ENCODE data around the gene ANKRD17.
A peak's percentile ranks its signal among the peaks of the same experiment; 100 is the strongest.

The ANKRD17 gene

GRCh38 chr4:73103799-73104503 is 154.6 kb downstream of the ANKRD17 start:
- no peak for DNase-seq (ENCODE audit: low spot score)

GRCh38 chr4:73099143-73099542 is 159.5 kb downstream of the ANKRD17 start:
- no peak for DNase-seq (ENCODE audit: low spot score)

DNA sequence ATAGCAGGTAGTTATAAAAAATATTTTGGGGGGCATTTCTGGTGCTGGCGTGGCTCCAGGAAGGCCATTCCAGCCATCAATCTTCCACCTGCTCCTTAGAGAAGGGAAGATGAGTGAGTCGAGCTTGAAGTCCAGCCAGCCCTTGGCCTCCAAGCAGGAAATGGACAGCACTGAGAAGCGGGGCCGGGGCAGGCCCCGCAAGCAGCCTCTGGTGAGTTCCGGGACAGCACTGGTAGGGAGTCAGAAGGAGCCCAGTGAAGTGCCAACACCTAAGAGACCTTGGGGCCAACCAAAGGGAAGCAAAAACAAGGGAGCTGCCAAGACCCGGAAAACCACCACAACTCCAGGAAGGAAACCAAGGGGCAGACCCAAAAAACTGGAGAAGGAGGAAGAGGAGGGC is 159.9 kb downstream of the ANKRD17 start:
- DNase-seq (ENCODE audit: low spot score): no peak

DNA sequence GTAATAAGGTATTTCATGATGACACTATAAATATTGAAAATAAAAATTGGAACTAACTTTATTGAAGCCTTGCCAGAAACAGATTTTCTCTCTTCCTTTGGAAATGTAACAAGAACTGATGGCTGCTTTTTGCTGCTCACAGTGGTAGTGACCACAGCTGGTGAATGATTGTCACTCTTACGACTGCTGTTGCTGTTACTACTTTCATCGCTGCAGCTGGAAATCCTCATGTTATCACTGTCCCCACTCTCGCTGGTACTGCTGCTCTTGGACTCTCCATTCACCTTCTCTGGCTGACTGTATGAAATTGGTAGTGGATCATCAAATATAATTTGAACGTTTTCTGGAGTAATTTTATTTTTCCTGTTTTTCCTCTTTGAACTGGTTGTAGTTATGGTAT is 160.6 kb downstream of the ANKRD17 start:
- no peak for DNase-seq (ENCODE audit: low spot score)

- DNase-seq (ENCODE audit: low spot score): no peak
Measured at GRCh38 chr4:73092868-73093267, 165.7 kb downstream of the ANKRD17 start.

- no peak for DNase-seq (ENCODE audit: low spot score)
Measured at GRCh38 chr4:73090738-73091137, 167.9 kb downstream of the ANKRD17 start.

DNA sequence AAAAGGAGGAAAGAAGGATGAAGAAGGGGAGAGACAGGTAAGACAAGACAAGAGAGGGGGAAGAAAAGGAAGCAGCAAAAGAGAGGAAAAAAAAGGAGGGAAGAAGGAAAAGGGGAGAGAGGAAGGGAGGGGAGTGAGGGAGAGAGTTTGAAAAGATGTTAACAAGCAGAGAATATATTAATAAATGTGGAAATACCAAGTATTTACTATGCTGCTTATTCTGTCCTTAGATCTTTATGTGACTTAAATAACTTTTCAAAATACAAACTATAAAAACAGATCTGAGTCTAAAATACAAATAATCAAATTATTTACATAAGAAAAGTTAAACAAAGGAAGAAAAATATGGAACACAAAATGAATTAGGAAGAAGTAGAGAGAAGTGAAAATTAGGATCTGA is 170.7 kb downstream of the ANKRD17 start:
- DNase-seq (ENCODE audit: low spot score): no peak

- DNase-seq (ENCODE audit: low spot score): no peak
Measured at GRCh38 chr4:73086095-73086868, 172.3 kb downstream of the ANKRD17 start.

GRCh38 chr4:73080789-73081188 is 177.8 kb downstream of the ANKRD17 start:
- no peak for DNase-seq (ENCODE audit: low spot score)

DNA sequence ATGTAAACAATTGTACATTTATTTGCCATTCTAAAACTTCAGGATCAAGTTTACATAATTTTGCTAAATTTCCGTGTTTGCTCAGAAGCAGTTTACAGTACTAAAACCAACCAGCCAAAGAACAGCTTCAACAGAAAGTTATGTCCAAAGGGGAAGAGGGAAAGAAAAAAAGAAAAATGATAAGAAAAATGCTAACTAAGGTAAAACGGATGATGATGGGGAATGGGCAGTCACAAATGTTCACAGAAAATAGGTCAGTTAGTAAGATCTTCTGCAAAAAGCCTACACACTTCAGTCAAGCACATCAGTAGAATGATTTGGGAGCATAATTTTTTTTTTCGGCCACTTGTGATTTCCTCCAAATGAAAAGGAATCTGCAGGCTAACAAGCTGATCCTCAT is 182.8 kb downstream of the ANKRD17 start:
- no peak for DNase-seq (ENCODE audit: low spot score)

DNA sequence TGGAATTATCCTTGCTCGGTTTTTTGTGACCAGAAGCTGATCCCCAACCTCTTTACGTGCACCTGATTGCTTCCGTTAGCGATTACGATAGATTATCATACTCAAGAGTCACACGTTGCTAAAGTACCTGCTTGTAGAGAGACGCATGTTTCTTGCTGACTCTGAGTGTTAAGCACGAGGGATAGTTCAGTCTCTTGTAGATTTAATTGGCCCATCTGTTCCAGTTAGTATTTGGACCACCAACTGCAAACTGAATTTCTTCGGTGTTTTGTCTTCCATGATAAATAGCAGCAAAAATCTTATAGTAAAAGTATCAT is 188.6 kb downstream of the ANKRD17 start:
- no peak for DNase-seq (ENCODE audit: low spot score)

DNA sequence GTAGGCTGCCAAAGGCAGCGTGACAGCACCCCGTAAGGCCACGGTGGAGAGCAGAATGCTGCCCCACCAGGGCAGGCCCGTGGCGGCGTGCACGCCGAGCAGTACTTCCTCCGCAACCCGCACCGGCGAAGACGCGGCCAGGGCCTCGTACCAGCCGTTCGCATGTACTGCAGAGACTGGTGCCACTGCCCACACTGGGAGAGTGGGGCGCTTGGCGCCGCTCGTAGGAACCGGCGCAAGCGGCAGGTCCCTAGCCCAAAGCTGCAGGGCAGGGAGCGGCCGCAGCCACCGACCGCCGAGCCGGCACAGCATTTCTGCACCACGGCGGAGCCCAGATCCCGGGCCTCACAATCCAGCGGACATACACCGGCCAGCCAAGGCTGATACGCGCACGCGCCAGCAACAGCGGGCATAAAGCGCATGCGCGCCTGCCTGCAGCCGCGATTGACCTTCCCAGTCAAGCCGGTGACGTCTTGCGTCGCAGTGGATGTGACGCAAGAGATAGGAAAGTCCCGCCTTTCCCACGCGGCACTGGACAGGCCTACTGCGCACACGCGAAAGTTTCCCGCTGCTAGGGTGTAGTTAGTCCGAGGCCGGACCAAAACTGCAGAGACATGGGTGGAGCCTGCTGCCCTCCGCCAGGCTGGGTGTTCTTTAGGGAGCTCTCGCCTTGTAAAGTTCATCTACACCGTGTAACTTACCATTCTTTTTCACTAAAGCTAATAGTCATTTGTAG is 189.1 kb downstream of the ANKRD17 start, which contains the start of gene COX18:
COX18 (minus strand) TSS at position 379 of the 736 bp plus-strand sequence; CDS start at position 312, 67 bp downstream.
- peak; percentile 92 for DNase-seq (ENCODE audit: low spot score)

GRCh38 chr4:73068491-73069337 is 189.9 kb downstream of the ANKRD17 start:
- peak; percentile 7 for DNase-seq (ENCODE audit: low spot score)

DNA sequence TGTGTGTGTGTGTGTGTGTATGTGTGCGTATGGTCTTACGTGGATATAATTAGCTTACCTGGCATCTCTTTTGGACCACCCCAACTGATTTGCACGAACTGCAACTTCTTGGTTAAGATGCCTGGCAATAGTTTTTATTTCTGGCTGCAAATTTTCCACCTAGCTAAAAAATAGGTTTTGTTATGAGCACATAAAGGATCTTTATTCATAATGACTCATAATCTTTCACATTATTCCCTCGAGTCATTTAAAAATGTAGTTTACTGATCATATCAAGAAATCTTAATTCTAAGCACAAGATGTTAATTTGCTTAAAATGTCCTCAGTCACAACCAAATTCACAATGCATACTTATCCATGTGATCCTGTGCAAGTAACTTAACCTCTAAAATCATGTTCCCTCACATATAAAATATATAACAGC is 190.6 kb downstream of the ANKRD17 start:
- peak; percentile 6 for DNase-seq (ENCODE audit: low spot score)

- DNase-seq (ENCODE audit: low spot score): no peak
Measured at GRCh38 chr4:73066928-73067327, 191.7 kb downstream of the ANKRD17 start.

GRCh38 chr4:73066445-73066844 is 192.2 kb downstream of the ANKRD17 start:
- no peak for DNase-seq (ENCODE audit: low spot score)

DNA sequence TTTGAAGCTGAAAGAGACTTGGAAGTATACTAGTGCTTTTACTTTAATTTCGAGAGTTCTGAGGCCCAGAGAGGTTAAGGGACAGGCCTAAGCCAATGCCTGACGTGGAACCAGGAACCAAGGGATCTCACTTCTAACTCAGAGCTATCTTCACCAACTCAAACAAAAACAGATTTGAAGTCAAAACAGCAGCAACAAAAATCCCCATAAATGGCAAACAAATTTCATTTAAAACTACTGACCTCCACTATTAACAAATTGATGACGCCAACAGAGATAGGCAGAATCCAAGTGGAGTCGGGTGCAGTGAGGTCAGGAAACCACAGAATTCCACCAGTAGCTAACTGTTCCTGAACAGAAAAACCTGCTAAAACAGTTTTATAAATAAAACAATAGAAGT is 194.1 kb downstream of the ANKRD17 start:
- DNase-seq (ENCODE audit: low spot score): no peak

GRCh38 chr4:73055241-73055897 is 203.2 kb downstream of the ANKRD17 start:
- no peak for DNase-seq (ENCODE audit: low spot score)

DNA sequence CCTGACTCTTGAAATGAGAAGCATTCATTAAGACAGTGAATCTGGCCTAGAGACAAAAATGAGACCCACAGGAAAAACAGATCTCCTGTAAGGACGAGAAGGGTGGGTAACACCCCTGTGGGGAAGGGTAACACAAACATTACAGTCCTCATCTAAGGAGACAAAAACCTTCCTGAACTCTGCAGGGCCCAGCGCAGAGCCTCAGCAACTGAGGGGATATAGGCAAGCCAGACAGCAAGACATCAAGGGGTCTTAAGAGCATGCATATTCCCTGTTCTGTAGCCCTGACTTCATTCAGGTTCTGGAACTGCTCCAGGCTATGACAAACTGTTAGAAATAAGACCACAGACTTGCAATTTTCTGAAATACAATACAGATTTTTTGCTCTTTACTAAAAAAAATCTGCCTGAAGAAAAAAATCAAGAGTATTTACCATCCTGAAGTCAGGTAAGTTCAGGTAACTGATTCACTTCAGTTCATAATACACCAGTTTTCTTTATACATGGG is 204.6 kb downstream of the ANKRD17 start:
- no peak for DNase-seq (ENCODE audit: low spot score)

GRCh38 chr4:73053076-73053475 is 205.5 kb downstream of the ANKRD17 start:
- no peak for DNase-seq (ENCODE audit: low spot score)

DNA sequence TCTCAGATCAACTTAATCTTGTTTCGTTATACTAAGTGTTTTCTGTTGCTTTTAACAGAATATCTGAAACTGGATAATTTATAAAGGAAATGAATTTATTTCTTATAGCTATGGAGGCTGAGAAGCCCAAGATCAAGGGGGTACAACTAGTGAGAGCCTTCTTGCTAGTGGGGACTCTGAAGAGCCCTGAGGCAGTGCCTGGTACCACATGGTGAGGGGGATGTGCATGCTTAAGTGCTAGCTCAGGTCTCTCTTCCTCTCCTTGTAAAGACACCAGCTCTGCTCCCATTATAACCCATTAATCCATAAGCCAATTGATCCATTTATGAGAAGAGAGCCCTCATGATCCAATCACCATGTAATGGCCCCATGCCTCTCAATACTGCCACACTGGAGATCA is 207.0 kb downstream of the ANKRD17 start:
- DNase-seq (ENCODE audit: low spot score): no peak

Measured in hepatic stellate cell (primary cell).